NCI-H82 (cell line): ENCODE measurements around the gene RNF112.

Experiments used
- DNase-seq: peaks from one replicate; lab custom pipeline; 2025; lab: John Stamatoyannopoulos, UW

Gene RNF112

GRCh38 chr17:19387921-19388521 lies 23.0 kb upstream of the RNF112 start:
- DNase-seq, result peak; percentile 75

- peak; percentile 24 for DNase-seq
Measured at GRCh38 chr17:19388791-19389785, 21.9 kb upstream of the RNF112 start.

GRCh38 chr17:19390951-19391350 lies 20.1 kb upstream of the RNF112 start:
- DNase-seq, result no peak

DNA sequence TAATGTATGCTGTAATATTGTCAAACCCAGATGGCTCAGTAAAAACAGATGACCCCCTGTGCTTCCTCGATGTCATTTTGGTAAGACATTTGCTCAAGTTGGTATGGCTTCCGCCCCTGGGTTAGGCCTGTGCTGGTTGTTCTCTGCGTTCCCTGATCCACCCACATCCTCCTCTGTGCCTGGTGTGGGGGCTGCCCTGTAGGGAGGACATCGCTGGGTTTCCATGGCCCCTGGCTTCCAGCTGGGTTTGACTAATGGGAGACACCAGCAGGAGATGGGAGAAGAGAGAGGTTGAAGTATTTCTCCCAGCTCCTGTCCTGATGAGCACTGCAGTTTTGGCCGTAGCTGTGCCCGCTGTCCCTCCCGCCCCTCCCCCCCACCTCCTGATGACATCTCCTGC lies 19.6 kb upstream of the RNF112 start:
- no peak for DNase-seq

DNA sequence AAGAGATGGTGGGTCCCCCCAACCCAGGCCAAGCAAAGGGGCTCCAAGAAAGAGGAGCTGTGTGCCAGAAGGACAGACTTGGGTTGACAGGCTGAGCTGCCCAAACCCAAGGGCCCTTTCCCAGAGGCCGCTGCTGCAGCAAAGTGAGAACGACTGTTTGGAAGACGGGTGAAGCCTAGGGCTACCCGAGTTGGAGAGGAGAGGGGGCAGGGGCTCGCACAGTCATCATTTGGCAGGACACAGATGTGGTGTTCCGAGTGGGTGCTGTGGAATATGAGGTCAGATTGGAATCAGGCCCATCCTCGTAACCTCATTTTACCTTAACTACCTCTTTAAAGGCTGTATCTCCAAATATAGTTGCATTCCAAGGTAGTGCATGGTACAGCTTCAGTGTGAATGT lies 18.7 kb upstream of the RNF112 start:
- DNase-seq, result no peak

- peak; percentile 22 for DNase-seq
Measured at GRCh38 chr17:19397556-19398041, 13.4 kb upstream of the RNF112 start.

DNA sequence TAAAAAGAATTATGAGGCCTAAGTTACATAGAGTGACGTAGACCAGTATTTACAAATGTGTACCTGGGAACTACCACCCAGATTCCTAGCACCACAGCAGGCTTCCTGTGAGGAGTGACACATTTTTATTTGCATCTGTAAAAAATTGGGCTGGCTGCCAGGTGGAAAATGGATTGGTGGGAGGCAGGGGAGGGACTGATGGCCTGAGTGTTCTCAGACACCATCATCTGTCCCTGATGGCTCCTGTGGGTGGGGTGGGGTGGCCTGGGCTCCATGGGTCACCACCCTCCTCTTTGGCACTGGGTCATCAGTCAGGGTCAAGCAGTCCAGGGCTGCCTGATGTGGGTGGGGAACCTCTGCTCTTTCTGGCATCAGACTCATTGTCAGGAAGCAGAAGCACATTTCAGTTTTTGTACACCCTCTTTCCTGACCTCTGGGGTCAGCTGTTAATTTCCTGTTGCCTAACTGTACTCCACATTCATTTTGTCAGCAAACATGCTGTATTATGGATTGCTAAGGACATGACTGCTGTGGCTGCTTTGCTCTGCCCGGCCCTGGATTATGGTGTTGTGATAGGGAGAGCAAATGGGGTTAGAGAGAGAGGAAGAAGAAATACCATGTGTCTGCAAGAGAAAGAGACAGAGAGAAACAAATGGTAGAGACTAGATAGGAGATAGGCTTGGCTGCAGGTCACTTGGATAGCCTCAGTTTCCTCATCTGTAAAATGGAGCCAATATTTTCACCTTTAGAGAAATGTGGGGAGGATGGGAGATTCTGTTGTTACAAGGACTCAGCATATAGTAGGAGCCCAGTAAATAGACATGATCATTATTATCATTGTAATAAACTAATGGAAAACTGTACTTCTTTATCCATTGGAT lies 12.5 kb upstream of the RNF112 start:
- DNase-seq, result peak; percentile 22

- DNase-seq, result no peak
Measured at GRCh38 chr17:19399750-19400450, 11.1 kb upstream of the RNF112 start.

GRCh38 chr17:19401321-19402010 lies 9.6 kb upstream of the RNF112 start:
- peak; percentile 33 for DNase-seq

- no peak for DNase-seq
Measured at GRCh38 chr17:19402171-19402570, 8.9 kb upstream of the RNF112 start.

DNA sequence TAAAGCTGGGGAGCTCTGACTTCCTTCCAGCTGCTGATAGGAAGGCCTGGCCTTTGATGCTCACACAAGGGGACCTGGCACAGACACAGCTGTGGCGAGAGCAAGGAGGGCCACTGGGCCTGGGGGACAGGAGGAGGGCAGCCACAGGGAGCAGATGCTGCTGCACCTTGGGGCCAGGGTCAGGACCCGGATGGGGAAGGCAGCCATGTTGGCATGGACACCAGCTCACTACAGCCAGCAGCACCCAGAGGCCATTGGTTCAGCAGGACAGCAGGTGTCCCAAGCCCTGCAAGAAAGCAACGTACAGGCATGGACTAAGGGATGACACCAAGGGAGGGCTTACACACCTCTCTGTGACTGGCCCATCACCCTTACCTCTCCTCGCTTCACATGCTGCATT lies 8.0 kb upstream of the RNF112 start:
- no peak for DNase-seq

DNA sequence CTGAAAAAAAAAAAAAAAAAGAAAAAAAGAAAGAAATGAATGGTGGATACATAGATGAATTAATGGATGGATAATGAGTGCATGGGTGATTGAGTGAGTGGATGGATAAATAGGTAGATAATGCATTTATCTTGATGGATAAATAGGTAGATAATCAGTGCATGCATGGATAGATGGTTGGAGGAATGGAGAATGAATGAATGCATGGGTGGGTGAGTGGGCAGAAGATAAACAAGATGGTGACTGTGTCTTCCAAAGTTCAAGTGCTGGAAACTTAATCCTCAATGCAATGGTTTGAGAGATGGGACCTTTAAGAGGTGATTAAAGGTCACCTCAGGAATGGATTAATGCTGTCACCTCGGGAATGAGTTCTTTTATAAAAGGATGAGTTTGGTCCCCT lies 6.8 kb upstream of the RNF112 start:
- DNase-seq, result no peak

GRCh38 chr17:19405114-19405513 lies 5.9 kb upstream of the RNF112 start:
- no peak for DNase-seq

GRCh38 chr17:19407601-19408345 lies 3.3 kb upstream of the RNF112 start:
- DNase-seq, result no peak

DNA sequence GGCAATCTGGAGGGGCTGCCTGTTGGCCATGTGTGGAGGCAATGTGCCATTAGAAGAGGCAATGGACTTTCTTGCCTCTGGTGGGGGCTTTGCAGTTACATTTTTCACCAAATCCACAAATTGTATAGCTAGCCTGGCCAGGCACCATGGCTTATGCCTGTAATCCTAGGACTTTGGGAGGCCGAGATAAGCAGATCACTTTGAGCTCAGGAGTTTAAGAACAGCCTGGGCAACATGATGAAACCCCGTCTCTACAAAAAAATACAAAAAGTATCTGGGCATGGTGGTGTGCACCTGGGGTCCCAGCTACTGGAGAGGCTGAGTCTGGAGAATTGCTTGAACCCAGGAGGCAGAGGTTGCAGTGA lies 2.7 kb upstream of the RNF112 start:
- DNase-seq, result peak; percentile 64

DNA sequence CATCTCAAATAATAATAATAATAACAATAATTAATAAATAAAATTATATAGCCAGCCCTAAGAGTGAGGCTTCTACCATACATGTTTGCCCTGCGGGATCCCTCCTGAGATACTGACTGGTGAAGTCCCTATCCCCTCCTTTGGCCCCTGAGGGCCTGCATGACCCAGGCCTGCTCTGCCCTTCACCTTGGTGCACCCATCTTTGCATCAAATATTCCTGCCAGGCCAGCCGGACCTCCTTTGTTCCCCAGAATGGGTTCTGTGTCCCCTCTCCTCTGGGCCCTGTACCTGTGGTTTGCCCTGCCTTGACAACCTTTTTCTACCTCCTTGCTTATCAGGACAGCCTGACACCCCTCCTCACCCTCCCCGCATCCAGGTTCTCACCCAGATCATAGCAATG lies 2.0 kb upstream of the RNF112 start:
- no peak for DNase-seq

DNA sequence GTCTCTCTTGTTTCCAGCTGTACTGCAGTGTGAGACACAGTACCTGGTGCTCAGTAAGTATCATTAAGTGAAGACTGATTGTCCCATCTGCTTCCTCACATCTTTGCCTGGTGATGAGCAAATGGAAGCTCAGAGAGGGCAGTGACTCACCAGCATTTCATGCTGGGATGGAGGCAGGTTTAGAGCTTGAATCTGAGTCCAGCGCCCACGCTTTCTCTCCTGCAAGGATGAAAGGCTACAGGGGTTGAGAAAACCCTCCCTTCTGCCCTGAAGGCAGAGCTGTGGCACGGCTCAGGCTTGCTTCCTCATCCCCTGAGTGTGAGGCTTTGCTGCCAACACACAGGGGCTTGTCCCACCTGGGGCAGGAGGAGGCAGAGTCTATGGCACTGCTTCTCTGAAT lies 1.5 kb upstream of the RNF112 start:
- no peak for DNase-seq

DNA sequence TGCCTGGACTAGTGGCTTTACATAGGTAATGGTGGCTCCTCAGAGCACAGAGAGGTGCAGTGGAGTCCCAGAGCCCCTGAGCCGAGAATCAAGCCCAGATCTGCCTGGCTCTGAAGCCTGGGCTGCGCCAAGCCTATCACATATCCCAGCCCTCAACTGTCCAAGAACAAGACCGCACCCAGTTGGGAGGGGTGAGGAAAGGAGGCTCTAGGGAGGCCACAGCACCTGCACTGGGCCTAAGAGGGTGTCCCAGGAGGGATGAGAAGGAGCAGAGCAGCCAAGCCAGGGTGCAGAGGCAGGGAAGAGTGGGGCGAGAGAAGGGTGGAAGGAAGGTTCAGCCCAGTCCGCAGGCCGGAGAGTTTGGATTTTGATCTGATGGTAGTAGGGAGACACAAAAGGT lies 941 bp upstream of the RNF112 start:
- DNase-seq, result no peak

GRCh38 chr17:19411631-19412030 lies 599 bp downstream of the RNF112 start:
- peak; percentile 90 for DNase-seq

DNA sequence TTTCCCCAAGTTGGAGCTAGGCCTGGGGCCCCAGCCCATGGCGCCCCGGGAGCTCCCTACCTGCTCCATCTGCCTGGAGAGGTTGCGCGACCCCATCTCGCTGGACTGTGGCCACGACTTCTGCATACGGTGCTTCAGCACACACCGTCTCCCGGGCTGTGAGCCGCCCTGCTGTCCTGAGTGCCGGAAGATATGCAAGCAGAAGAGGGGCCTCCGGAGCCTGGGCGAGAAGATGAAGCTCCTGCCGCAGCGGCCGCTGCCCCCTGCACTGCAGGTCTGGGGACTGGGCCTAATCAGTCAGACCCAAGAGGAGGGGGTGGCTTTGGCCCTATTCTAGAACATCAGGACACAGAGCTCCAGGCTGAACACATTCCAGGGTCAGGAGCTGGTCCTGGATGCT lies 1.5 kb downstream of the RNF112 start:
- DNase-seq, result no peak
